ENCODE measurements around the gene NBEAL2. TPM values are rescaled to one million over a fixed set of nuclear protein-coding genes. Genes with fewer than 3 reads are reported as not detected.

The NBEAL2 gene
- total RNA-seq, 2 donors from 2014 or later: 25.8 to 53.5 TPM

DNA sequence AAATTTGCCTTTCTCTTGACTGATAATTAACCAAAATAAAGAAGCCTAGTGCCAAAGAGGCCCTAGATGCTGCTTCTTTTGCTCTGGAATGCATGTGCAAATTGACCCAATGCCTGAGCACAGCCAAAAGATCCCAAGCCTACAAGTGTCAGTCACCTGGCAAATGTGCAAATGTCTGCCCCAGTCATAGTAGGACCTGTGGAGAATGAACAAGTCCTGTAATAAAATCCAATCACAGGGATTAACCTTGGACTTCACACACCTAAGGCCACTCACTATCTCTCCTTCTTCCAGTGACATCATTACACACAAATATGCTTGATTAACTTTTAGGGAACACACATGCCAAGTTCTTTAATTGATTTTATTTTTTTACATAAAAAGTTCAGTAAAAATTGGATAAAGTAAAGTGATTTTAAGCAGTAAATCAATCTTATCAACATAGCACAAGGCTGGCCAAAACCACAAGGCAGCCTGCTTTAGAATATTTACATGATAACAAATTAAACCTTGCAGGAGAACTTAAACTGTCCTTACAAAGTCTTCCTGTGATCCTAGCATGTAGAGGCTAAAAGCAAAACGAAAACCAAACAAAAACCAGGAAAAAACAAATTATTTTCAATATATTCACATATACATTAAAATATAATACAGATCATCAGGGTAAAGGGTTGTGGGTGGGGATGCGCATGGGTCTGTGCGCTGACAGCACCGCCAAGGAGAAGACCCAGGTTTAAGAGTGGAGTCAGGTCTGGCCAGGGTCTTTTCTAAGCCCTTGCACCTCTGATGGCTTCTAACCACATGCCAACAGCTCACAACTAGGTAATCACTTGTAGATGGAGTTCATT lies 36.8 kb downstream of the NBEAL2 start:
- Histone ChIP-seq H3K4me3 (no peak overlapping the region), H3K27ac (no peak overlapping the region), H3K4me1 (replicated peaks) (no peaks in the 10 kb centered on the region), H3K27me3 (replicated peaks; ENCODE audit: insufficient read depth) (no peaks in the 10 kb centered on the region), H3K36me3 (peaks cover 0 to 3% of the 10 kb centered on the region in 2 donors), H3K9me3 (no peaks in the 10 kb centered on the region)
- no peak for DNase-seq (ENCODE audit: low spot score)
- 88% methylated on average over 4 of the region's 4 CpGs for WGBS
- TF ChIP-seq, protein P1, sequence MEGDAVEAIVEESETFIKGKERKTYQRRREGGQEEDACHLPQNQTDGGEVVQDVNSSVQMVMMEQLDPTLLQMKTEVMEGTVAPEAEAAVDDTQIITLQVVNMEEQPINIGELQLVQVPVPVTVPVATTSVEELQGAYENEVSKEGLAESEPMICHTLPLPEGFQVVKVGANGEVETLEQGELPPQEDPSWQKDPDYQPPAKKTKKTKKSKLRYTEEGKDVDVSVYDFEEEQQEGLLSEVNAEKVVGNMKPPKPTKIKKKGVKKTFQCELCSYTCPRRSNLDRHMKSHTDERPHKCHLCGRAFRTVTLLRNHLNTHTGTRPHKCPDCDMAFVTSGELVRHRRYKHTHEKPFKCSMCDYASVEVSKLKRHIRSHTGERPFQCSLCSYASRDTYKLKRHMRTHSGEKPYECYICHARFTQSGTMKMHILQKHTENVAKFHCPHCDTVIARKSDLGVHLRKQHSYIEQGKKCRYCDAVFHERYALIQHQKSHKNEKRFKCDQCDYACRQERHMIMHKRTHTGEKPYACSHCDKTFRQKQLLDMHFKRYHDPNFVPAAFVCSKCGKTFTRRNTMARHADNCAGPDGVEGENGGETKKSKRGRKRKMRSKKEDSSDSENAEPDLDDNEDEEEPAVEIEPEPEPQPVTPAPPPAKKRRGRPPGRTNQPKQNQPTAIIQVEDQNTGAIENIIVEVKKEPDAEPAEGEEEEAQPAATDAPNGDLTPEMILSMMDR (IDR thresholded peaks at IDR 0.05): no peak
- TF ChIP-seq POLR2A (IDR thresholded peaks at IDR 0.05) (no peak), POLR2AphosphoS5 (IDR thresholded peaks at IDR 0.05) (no peak)
- intact Hi-C loops (cut with DNase I): loop anchor here (10.0 kb wide), 1 partner anchor 148 kb away; the partner anchor contains the start of gene SETD2

DNA sequence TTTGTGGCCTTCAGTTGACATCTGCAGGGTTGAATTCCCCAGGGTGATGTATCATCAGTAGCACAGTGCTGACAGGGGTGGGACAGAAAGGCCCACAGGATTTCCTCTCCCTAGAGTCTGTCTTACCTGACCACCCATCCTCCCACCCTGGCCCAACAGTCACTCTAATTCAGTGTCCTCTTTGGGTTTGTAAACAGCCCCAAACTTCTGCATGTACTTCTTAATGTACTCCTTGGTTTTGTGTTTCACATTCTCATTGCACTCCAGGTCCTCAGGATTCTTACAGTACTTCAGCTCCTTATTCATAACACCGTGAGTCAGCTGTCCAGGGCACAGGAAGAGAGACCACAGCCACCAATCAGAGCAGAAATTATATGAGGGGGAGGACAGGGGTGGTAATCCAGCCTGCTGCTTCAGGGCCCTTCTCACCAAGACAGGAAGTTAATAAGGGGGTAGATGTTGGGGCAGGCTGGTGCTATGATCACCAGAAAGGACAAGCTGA lies 37.5 kb downstream of the NBEAL2 start:
- peaks cover 0 to 3% of the 10 kb centered on the region in 2 donors for H3K36me3 ChIP-seq
- no peaks in the 10 kb centered on the region for H3K9me3 ChIP-seq
- 44% methylated on average over 1 of the region's 1 CpG for WGBS
- no peak for DNase-seq (ENCODE audit: low spot score)
- H3K4me3 ChIP-seq: no peak overlapping the region
- H3K27ac ChIP-seq: no peak overlapping the region
- no peaks in the 10 kb centered on the region for H3K4me1 ChIP-seq (replicated peaks)
- no peaks in the 10 kb centered on the region for H3K27me3 ChIP-seq (replicated peaks; ENCODE audit: insufficient read depth)
- TF ChIP-seq POLR2A (IDR thresholded peaks at IDR 0.05) (no peak), POLR2AphosphoS5 (IDR thresholded peaks at IDR 0.05) (no peak)
- TF ChIP-seq, protein P1 (IDR thresholded peaks at IDR 0.05): no peak
- intact Hi-C loops (cut with DNase I): loop anchor here (10.0 kb wide), 1 partner anchor 148 kb away; the partner anchor contains the start of gene SETD2

DNA sequence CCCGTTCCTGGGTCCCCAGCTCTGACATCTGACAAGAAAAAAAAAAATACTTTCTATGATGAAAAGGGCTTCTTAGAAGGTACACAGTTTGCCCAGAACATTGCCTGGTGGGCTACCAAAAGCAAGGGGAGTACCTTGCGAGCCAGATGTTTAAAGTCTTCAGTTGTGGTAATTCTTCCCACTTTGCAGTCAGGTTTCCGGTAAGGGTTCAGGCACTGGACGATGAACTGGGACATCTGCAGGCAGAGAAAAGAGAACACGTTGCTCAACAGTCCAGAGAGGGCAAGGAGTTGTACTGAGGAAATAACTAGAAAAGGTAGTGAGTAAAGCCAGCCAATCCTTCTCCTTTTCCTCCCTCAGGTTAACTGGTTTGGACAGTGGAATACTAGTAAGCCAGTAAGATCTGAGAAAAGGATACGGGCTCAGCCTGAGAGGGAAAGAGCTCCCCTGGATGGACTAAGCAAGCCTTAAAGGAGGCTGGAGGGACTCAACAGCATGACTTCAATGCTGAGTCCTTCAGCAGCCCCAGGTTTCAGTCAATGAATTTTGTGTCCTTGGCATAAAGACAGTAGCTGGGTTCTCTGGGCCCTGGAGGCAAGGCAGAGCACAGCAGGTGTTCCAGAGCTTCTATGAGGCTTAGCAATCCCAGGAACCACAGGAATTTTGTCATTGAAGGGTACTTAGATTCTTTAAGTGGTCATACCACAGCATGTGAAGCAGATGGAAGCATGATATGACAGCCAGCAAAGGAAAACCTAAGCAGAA lies 38.2 kb downstream of the NBEAL2 start:
- Histone ChIP-seq H3K27me3 (replicated peaks; ENCODE audit: insufficient read depth) (no peaks in the 10 kb centered on the region), H3K4me1 (replicated peaks) (no peaks in the 10 kb centered on the region), H3K4me3 (no peak overlapping the region), H3K36me3 (peaks cover 0 to 3% of the 10 kb centered on the region in 2 donors), H3K27ac (no peak overlapping the region), H3K9me3 (no peaks in the 10 kb centered on the region)
- TF ChIP-seq POLR2A (IDR thresholded peaks at IDR 0.05) (no peak), POLR2AphosphoS5 (IDR thresholded peaks at IDR 0.05) (no peak)
- TF ChIP-seq, protein P1 (IDR thresholded peaks at IDR 0.05): no peak
- intact Hi-C loops (cut with DNase I): loop anchor here (10.0 kb wide), 1 partner anchor 147 kb away; the partner anchor contains the start of gene SETD2
- WGBS: 83% methylated on average over 6 of the region's 6 CpGs
- no peak for DNase-seq (ENCODE audit: low spot score)

DNA sequence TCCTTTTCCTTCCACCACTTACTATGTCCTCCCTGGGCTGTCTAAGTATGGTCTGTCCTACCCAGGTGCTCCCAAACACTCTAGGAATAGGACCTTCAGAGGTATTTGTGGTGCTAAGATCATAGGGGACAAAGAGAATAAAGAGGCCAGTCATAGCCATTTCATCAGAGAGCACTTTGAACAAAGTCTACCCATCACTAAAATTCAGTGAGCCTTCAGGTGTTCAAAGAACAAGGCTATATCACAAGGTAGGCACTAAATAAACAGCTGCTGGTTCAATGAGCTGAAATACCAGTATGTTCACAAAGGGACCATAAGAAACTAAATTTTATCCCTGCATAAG lies 38.8 kb downstream of the NBEAL2 start:
- TF ChIP-seq POLR2AphosphoS5 (IDR thresholded peaks at IDR 0.05): no peak
- TF ChIP-seq POLR2A (IDR thresholded peaks at IDR 0.05): no peak
- TF ChIP-seq, protein P1 (IDR thresholded peaks at IDR 0.05): no peak
- intact Hi-C loops (cut with DNase I): loop anchor here (10.0 kb wide), 1 partner anchor 147 kb away; the partner anchor contains the start of gene SETD2
- H3K4me1 ChIP-seq (replicated peaks): no peaks in the 10 kb centered on the region
- H3K36me3 ChIP-seq: peaks cover 0 to 3% of the 10 kb centered on the region in 2 donors
- H3K27ac ChIP-seq: no peak overlapping the region
- H3K9me3 ChIP-seq: no peaks in the 10 kb centered on the region
- DNase-seq (ENCODE audit: low spot score): no peak
- no peaks in the 10 kb centered on the region for H3K27me3 ChIP-seq (replicated peaks; ENCODE audit: insufficient read depth)
- no peak overlapping the region for H3K4me3 ChIP-seq
